ENCODE results near the gene COG5. TPM values are rescaled to one million over a fixed set of nuclear protein-coding genes. Genes with fewer than 3 reads are reported as not detected.

COG5 gene
- total and polyA plus RNA-seq, 2 experiments from 2014 or later = 15.4 to 36.5 TPM

DNA sequence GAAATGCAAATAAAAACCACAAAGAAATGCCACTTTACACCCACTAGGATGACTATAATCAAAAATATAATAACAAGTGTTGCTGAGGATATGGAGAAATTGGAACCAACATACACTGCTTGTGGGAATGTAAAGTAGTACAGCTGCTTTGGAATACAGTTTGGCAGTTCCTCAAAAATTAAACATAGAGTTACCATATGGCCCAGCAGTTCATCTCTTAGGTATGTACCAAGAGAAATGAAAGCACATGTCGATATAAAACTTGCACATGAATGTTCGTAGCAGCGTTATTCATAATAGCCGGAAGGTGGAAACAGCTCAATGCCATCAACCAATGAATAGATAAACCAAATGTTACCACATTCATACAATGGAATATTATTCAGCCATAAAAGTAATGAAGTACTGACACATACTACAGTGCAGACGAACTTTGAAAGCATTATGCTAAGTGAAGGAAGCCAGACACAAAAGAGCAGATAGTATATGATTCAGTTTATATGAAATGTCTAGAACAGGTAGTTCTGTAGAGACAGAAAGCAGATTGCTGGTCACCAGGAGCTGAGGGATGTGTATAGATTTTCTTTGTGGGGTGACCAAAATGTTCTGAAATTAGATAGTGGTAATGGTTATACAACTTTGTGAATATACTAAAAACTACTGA lies 28.8 kb upstream of the COG5 start:
- peaks cover 3% of the 10 kb centered on the region; the same call in 2 of the 3 replicates for H3K9me3 Mint-ChIP-seq
- H3K4me3 Mint-ChIP-seq = no peak overlapping the region
- Histone ChIP-seq H2AFZ (no peak overlapping the region), H3K4me3 (no peak overlapping the region), H3K27ac (ENCODE audit: low read depth) (no peak overlapping the region), H3K4me2 (no peak overlapping the region), H4K20me1 (replicated peaks; ENCODE audit: insufficient read depth) (no peaks in the 10 kb centered on the region; the same call in 1 of the 2 replicates), H3F3A (replicated peaks; ENCODE audit: low read depth) (no peaks in the 10 kb centered on the region), H3K4me1 (ENCODE audit: insufficient read depth) (no peaks in the 10 kb centered on the region), H3K79me2 (replicated peaks; ENCODE audit: insufficient read depth) (no peaks in the 10 kb centered on the region), H3K9me2 (ENCODE audit: insufficient read depth) (no peaks in the 10 kb centered on the region), H3K36me3 (ENCODE audit: insufficient read depth) (no peaks in the 10 kb centered on the region), H3K27me3 (ENCODE audit: insufficient read depth) (no peaks in the 10 kb centered on the region)
- peaks cover 6% of the 10 kb centered on the region for H3K4me1 Mint-ChIP-seq
- no peak overlapping the region for H3K27ac Mint-ChIP-seq
- peaks cover 12% of the 10 kb centered on the region for H3K36me3 Mint-ChIP-seq (ENCODE audit: low read depth)
- peaks cover 3% of the 10 kb centered on the region for H3K27me3 Mint-ChIP-seq (ENCODE audit: insufficient read depth, low read depth, poor library complexity)
- TF ChIP-seq ZNF331 (CRISPR knock-in tag; IDR thresholded peaks at IDR 0.05; ENCODE audit: low read depth) (no peak), CREB1 (CRISPR knock-in tag; IDR thresholded peaks at IDR 0.05; ENCODE audit: low read depth) (no peak), JUNB (IDR thresholded peaks at IDR 0.05; ENCODE audit: unreplicated experiment) (no peak), EZH2 (IDR thresholded peaks at IDR 0.05; ENCODE audit: low read depth, unreplicated experiment) (no peak), STAT1 (IDR thresholded peaks at IDR 0.05; ENCODE audit: unreplicated experiment) (no peak)
- ATAC-seq = no peak
- DNase-seq (ENCODE audit: low spot score) = no peak

DNA sequence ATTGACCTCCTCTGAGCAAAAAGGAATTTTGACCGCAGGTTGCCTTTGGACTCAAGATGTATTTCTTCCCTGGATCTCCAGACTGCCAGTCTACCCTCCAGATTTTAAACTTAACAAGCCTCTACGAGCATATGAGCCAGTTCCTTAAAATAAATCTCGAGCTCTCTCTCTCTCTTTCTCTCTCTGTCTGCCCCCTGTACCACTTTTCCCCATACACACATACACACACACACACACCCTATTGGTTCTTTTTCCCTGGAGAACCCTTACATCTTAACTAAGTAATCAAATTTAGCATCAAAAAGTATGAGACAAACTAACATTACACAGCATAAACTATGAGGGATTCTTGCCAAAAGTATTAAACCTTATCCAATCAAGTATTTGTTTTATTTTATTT lies 27.7 kb upstream of the COG5 start:
- H3K4me3 Mint-ChIP-seq = no peak overlapping the region
- no peak overlapping the region for H3K27ac Mint-ChIP-seq

More for the DNA sequence above, 27.7 kb upstream of the COG5 start:
- no peaks in the 10 kb centered on the region; the same call in 1 of the 2 replicates for H4K20me1 ChIP-seq (replicated peaks; ENCODE audit: insufficient read depth)
- H3K36me3 Mint-ChIP-seq (ENCODE audit: low read depth) = peaks cover 12% of the 10 kb centered on the region
- H3K4me3 ChIP-seq = no peak overlapping the region
- no peaks in the 10 kb centered on the region for H3F3A ChIP-seq (replicated peaks; ENCODE audit: low read depth)
- no peaks in the 10 kb centered on the region for H3K4me1 Mint-ChIP-seq
- peaks cover 3% of the 10 kb centered on the region; the same call in 2 of the 3 replicates for H3K9me3 Mint-ChIP-seq
- no peak for ATAC-seq
- H3K79me2 ChIP-seq (replicated peaks; ENCODE audit: insufficient read depth) = no peaks in the 10 kb centered on the region
- H2AFZ ChIP-seq = no peak overlapping the region
- H3K27me3 ChIP-seq (ENCODE audit: insufficient read depth) = no peaks in the 10 kb centered on the region
- no peaks in the 10 kb centered on the region for H3K9me2 ChIP-seq (ENCODE audit: insufficient read depth)
- no peaks in the 10 kb centered on the region for H3K36me3 ChIP-seq (ENCODE audit: insufficient read depth)
- peaks cover 3% of the 10 kb centered on the region for H3K27me3 Mint-ChIP-seq (ENCODE audit: insufficient read depth, low read depth, poor library complexity)
- DNase-seq (ENCODE audit: low spot score) = no peak
- H3K4me1 ChIP-seq (ENCODE audit: insufficient read depth) = no peaks in the 10 kb centered on the region
- no peak overlapping the region for H3K4me2 ChIP-seq
- H3K27ac ChIP-seq (ENCODE audit: low read depth) = no peak overlapping the region
- TF ChIP-seq, protein P1, sequence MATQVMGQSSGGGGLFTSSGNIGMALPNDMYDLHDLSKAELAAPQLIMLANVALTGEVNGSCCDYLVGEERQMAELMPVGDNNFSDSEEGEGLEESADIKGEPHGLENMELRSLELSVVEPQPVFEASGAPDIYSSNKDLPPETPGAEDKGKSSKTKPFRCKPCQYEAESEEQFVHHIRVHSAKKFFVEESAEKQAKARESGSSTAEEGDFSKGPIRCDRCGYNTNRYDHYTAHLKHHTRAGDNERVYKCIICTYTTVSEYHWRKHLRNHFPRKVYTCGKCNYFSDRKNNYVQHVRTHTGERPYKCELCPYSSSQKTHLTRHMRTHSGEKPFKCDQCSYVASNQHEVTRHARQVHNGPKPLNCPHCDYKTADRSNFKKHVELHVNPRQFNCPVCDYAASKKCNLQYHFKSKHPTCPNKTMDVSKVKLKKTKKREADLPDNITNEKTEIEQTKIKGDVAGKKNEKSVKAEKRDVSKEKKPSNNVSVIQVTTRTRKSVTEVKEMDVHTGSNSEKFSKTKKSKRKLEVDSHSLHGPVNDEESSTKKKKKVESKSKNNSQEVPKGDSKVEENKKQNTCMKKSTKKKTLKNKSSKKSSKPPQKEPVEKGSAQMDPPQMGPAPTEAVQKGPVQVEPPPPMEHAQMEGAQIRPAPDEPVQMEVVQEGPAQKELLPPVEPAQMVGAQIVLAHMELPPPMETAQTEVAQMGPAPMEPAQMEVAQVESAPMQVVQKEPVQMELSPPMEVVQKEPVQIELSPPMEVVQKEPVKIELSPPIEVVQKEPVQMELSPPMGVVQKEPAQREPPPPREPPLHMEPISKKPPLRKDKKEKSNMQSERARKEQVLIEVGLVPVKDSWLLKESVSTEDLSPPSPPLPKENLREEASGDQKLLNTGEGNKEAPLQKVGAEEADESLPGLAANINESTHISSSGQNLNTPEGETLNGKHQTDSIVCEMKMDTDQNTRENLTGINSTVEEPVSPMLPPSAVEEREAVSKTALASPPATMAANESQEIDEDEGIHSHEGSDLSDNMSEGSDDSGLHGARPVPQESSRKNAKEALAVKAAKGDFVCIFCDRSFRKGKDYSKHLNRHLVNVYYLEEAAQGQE (IDR thresholded peaks at IDR 0.05; ENCODE audit: unreplicated experiment) = no peak
- TF ChIP-seq, protein P2, sequence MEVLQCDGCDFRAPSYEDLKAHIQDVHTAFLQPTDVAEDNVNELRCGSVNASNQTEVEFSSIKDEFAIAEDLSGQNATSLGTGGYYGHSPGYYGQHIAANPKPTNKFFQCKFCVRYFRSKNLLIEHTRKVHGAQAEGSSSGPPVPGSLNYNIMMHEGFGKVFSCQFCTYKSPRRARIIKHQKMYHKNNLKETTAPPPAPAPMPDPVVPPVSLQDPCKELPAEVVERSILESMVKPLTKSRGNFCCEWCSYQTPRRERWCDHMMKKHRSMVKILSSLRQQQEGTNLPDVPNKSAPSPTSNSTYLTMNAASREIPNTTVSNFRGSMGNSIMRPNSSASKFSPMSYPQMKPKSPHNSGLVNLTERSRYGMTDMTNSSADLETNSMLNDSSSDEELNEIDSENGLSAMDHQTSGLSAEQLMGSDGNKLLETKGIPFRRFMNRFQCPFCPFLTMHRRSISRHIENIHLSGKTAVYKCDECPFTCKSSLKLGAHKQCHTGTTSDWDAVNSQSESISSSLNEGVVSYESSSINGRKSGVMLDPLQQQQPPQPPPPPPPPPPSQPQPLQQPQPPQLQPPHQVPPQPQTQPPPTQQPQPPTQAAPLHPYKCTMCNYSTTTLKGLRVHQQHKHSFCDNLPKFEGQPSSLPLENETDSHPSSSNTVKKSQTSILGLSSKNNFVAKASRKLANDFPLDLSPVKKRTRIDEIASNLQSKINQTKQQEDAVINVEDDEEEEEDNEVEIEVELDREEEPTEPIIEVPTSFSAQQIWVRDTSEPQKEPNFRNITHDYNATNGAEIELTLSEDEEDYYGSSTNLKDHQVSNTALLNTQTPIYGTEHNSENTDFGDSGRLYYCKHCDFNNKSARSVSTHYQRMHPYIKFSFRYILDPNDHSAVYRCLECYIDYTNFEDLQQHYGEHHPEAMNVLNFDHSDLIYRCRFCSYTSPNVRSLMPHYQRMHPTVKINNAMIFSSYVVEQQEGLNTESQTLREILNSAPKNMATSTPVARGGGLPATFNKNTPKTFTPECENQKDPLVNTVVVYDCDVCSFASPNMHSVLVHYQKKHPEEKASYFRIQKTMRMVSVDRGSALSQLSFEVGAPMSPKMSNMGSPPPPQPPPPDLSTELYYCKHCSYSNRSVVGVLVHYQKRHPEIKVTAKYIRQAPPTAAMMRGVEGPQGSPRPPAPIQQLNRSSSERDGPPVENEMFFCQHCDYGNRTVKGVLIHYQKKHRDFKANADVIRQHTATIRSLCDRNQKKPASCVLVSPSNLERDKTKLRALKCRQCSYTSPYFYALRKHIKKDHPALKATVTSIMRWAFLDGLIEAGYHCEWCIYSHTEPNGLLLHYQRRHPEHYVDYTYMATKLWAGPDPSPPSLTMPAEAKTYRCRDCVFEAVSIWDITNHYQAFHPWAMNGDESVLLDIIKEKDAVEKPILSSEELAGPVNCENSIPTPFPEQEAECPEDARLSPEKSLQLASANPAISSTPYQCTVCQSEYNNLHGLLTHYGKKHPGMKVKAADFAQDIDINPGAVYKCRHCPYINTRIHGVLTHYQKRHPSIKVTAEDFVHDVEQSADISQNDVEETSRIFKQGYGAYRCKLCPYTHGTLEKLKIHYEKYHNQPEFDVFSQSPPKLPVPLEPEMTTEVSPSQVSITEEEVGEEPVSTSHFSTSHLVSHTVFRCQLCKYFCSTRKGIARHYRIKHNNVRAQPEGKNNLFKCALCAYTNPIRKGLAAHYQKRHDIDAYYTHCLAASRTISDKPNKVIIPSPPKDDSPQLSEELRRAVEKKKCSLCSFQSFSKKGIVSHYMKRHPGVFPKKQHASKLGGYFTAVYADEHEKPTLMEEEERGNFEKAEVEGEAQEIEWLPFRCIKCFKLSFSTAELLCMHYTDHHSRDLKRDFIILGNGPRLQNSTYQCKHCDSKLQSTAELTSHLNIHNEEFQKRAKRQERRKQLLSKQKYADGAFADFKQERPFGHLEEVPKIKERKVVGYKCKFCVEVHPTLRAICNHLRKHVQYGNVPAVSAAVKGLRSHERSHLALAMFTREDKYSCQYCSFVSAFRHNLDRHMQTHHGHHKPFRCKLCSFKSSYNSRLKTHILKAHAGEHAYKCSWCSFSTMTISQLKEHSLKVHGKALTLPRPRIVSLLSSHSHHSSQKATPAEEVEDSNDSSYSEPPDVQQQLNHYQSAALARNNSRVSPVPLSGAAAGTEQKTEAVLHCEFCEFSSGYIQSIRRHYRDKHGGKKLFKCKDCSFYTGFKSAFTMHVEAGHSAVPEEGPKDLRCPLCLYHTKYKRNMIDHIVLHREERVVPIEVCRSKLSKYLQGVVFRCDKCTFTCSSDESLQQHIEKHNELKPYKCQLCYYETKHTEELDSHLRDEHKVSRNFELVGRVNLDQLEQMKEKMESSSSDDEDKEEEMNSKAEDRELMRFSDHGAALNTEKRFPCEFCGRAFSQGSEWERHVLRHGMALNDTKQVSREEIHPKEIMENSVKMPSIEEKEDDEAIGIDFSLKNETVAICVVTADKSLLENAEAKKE (CRISPR knock-in tag; IDR thresholded peaks at IDR 0.05) = no peak
- no peak for TF ChIP-seq EZH2 (IDR thresholded peaks at IDR 0.05; ENCODE audit: low read depth, unreplicated experiment)
